HG02852 (cell line): ENCODE data around the gene CCDC40.

Experiments
- ATAC-seq: cut with Tn5 transposase; IDR thresholded peaks from one replicate; pipeline ENCODE4 v1.9.1; 2021; ENCODE audit warnings: mild to moderate bottlenecking, moderate library complexity; ENCODE audit not compliant: unreplicated experiment

The CCDC40 gene

GRCh38 chr17:80100035-80100323 lies 63.5 kb downstream of the CCDC40 start:
- ATAC-seq, result no peak

DNA sequence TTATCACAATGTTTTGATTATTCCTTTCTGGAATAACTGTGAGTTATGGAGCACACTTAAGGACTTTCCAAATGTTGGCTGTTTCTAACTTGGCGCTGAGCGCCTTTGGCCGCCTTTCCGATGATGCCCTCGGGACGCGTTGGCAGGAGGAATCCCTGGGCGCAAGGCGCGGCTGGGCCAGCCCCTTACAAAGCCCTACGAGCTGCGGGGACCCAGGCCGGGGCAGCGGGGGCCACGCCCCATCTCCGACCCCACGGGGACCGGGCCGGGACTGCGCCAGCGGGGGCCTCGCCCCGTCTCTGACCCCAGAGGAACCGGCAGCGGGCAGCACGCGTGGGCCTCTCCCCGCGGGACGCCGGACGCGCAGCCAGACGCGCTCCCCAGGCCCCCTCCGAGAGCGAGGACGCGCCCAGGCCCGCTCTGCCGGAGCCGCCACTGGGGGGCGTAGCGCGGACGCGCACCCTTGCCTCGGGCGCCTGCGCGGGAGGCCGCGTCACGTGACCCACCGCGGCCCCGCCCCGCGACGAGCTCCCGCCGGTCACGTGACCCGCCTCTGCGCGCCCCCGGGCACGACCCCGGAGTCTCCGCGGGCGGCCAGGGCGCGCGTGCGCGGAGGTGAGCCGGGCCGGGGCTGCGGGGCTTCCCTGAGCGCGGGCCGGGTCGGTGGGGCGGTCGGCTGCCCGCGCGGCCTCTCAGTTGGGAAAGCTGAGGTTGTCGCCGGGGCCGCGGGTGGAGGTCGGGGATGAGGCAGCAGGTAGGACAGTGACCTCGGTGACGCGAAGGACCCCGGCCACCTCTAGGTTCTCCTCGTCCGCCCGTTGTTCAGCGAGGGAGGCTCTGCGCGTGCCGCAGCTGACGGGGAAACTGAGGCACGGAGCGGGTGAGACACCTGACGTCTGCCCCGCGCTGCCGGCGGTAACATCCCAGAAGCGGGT lies 64.8 kb downstream of the CCDC40 start, which contains the start of gene GAA:
GAA (plus strand) TSS at position 571 of the 935 bp plus-strand sequence. CDS start 3,006 bp downstream, outside the sequence.
- ATAC-seq, result peak; percentile 70

GRCh38 chr17:80101946-80102663 lies 65.7 kb downstream of the CCDC40 start:
- ATAC-seq, result peak; percentile 25

DNA sequence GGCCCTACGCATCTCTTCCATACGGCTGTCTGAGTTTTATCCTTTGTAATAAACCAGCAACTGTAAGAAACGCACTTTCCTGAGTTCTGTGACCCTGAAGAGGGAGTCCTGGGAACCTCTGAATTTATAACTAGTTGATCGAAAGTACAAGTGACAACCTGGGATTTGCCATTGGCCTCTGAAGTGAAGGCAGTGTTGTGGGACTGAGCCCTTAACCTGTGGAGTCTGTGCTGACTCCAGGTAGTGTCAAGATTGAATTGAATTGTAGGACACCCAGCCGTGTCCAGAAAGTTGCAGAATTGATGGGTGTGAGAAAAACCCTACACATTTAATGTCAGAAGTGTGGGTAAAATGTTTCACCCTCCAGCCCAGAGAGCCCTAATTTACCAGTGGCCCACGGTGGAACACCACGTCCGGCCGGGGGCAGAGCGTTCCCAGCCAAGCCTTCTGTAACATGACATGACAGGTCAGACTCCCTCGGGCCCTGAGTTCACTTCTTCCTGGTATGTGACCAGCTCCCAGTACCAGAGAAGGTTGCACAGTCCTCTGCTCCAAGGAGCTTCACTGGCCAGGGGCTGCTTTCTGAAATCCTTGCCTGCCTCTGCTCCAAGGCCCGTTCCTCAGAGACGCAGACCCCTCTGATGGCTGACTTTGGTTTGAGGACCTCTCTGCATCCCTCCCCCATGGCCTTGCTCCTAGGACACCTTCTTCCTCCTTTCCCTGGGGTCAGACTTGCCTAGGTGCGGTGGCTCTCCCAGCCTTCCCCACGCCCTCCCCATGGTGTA lies 66.4 kb downstream of the CCDC40 start:
- no peak for ATAC-seq

- ATAC-seq, result no peak
Measured at GRCh38 chr17:80103449-80104085, 67.1 kb downstream of the CCDC40 start.

DNA sequence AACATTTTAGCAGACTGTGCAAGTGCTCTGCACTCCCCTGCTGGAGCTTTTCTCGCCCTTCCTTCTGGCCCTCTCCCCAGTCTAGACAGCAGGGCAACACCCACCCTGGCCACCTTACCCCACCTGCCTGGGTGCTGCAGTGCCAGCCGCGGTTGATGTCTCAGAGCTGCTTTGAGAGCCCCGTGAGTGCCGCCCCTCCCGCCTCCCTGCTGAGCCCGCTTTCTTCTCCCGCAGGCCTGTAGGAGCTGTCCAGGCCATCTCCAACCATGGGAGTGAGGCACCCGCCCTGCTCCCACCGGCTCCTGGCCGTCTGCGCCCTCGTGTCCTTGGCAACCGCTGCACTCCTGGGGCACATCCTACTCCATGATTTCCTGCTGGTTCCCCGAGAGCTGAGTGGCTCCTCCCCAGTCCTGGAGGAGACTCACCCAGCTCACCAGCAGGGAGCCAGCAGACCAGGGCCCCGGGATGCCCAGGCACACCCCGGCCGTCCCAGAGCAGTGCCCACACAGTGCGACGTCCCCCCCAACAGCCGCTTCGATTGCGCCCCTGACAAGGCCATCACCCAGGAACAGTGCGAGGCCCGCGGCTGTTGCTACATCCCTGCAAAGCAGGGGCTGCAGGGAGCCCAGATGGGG lies 68.0 kb downstream of the CCDC40 start:
- no peak for ATAC-seq

- no peak for ATAC-seq
Measured at GRCh38 chr17:80104956-80105375, 68.5 kb downstream of the CCDC40 start.

DNA sequence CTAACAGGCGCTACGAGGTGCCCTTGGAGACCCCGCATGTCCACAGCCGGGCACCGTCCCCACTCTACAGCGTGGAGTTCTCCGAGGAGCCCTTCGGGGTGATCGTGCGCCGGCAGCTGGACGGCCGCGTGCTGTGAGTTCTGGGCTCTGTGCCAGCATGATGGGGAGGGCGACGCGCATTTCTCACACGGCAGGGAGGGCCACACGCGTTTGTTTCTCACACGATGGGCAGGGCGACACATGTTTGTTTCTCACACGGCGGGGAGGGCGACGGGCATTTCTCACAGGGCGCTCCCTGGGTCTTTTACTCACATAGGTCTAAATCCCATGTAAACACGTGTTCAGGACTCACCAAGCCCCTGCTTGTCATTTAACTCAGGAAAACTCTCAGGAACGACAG lies 69.3 kb downstream of the CCDC40 start:
- no peak for ATAC-seq

DNA sequence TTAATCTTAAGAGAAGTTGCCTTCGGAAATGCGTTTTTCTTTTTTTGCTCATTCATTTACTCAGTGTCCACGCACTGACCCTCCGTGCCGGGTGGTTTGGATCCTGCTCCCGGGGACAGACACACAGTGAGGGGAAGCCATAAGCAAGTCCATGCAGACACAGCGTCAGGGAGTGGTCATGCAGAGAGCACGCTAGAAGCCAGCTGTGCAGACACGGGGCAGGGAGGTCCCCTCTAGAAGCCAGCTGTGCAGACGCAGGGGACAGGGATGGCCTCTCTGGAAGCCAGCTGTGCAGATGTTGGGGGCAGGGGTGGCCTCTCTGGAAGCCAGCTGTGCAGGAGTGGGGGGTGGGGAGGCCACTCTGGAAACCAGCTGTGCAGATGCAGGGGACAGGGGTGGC lies 69.7 kb downstream of the CCDC40 start:
- no peak for ATAC-seq

DNA sequence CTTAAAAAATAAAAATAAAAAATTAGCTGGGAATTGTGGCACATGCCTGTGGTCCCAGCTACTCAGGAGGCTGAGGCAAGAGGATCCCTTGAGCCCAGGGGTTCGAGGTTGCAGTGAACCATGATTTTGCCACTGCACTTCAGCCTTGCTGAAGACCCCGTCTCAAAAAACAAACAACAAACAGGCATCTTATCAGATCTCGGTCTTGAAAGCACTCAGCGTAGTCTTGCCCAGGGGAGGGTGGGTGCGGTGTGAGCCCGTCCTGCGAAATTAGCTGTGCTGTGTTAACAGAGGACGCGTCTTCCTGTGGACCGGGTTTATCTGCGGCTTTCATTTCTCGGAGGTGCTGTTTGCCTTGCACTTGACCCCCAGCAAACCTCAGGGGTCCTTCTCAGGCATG lies 70.3 kb downstream of the CCDC40 start:
- ATAC-seq, result no peak

DNA sequence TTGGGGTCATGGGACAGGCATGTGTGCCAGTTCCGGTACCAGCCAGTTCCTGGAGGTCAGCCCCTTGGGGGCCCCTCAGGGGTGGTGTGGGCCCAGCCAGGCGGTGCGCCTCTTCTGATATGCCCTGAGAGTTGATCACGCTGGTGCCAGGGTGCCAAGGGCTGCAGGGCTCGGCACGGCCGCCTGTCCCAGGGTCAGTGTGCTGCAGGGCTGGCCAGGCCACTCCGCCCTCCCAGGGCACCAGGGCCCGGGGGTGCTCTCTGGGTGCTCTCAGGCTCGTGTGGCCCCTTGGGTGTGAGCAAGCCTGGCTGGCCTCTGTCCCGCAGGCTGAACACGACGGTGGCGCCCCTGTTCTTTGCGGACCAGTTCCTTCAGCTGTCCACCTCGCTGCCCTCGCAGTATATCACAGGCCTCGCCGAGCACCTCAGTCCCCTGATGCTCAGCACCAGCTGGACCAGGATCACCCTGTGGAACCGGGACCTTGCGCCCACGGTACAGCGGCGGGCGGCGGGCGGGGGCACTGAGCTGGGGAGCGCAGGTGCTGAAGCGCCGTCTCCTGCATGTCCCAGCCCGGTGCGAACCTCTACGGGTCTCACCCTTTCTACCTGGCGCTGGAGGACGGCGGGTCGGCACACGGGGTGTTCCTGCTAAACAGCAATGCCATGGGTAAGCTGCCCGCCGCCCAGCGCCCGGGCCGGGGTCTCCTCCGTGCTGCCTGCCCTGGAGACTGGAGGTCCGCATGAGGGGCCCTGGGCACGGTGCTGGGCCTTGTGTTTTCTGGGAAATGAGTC lies 71.0 kb downstream of the CCDC40 start:
- ATAC-seq, result no peak

DNA sequence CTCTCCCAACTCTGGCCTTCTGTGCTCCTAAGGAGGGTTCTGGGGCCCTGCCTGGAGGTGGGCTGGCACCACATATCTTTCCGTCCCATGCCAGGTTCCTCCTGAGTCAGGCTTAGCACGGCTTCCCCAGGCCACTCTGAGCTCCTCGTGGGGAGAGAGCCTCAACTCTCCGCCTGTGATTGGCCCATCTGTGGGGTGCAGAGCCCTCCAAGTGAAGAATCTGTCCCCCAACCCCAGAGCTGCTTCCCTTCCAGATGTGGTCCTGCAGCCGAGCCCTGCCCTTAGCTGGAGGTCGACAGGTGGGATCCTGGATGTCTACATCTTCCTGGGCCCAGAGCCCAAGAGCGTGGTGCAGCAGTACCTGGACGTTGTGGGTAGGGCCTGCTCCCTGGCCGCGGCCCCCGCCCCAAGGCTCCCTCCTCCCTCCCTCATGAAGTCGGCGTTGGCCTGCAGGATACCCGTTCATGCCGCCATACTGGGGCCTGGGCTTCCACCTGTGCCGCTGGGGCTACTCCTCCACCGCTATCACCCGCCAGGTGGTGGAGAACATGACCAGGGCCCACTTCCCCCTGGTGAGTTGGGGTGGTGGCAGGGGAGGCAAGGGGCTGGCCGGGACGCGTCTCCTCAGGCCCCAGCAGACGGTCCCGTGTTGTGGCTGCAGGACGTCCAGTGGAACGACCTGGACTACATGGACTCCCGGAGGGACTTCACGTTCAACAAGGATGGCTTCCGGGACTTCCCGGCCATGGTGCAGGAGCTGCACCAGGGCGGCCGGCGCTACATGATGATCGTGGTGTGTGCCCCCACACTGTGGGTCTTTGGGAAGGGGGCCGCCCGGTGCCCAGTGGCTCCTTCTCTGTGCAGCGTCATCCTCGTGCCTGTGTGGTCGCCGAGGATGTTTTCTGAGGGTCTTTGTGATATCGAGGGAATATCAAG lies 71.9 kb downstream of the CCDC40 start:
- no peak for ATAC-seq

- ATAC-seq, result no peak
Measured at GRCh38 chr17:80109066-80109660, 72.7 kb downstream of the CCDC40 start.

GRCh38 chr17:80109713-80110446 lies 73.4 kb downstream of the CCDC40 start:
- no peak for ATAC-seq

DNA sequence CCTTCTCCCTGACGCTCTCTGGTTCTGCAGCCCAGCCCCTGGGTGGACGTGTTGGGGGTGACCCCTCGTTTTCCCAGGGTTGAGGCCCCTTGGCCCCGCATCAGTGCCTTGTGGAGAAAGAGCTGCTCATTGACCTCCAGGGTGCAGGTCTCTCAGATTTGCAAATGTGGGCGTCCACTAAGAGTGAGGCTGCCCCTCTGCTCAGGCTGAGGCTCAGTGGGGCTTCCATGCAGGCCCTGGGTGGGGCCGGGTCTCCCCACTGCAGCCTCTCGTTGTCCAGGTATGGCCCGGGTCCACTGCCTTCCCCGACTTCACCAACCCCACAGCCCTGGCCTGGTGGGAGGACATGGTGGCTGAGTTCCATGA lies 74.0 kb downstream of the CCDC40 start:
- no peak for ATAC-seq

DNA sequence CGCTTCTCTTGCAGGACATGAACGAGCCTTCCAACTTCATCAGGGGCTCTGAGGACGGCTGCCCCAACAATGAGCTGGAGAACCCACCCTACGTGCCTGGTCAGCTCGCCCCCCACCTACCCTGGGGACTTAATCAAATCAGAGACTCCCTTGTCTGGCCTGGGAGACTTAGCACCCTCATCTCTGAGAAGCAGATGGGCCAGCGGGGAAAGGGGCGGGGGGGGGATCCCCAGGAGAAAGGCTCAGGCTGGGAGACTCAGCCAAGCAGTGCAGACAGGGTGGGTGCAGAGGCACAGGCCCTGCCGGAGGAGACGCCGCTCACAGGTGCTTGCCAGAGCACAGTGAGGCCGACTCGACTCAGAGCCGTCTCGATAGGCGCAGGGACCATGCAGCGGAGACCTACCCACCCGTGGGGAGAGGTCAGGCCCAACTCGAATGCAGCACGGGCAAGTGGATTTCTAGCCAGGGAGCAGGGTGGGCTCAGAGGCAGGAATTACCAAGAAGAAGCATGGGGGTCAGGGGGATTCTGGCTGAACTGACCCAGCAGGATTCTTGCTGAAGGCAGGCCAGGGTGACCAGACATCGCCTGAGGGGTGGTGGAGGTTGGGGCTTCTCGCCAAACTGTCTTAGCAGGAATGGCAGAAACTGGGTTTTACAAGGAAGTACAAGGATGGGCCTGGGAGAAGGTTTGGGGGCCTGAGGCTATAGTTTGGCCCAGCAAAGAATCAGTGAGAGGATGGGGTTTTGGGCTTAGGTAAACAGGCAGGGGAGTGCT lies 74.7 kb downstream of the CCDC40 start:
- no peak for ATAC-seq
